ENCODE data around the gene PZP. TPM values are rescaled to one million over a fixed set of nuclear protein-coding genes. Genes with fewer than 3 reads are reported as not detected.

PZP gene
- total and polyA plus RNA-seq, 2 of the 13 experiments (the other 11 are each of a cell fraction or from before 2014, with no cell fraction given): 0.07 to 0.89 TPM

GRCh38 chr12:9115731-9116559 lies 92.2 kb downstream of the PZP start, which contains the start of gene A2M (continued):
- TF ChIP-seq XBP1 (CRISPR knock-in tag; IDR thresholded peaks at IDR 0.05) (peak; percentile 89; the same call in 1 of the 2 replicates), BCLAF1 (IDR thresholded peaks at IDR 0.05) (no peak), NR2F1 (CRISPR knock-in tag; IDR thresholded peaks at IDR 0.05) (peak; percentile 65 to 72; a peak in 3 of 4 replicates), GATA4 (IDR thresholded peaks at IDR 0.05; ENCODE audit: borderline replicate concordance, low read depth) (peak; percentile 87), ZBTB40 (IDR thresholded peaks at IDR 0.05) (no peak), ZBTB40 (CRISPR knock-in tag; IDR thresholded peaks at IDR 0.05) (no peak; the same call in 1 of the 2 replicates), MXI1 (IDR thresholded peaks at IDR 0.05; ENCODE audit: borderline replicate concordance, low read depth, low read length) (peak; percentile 58; the same call in 1 of the 3 replicates), ZNF607 (CRISPR knock-in tag; IDR thresholded peaks at IDR 0.05; ENCODE audit: borderline replicate concordance) (peak; percentile 75), GFI1 (CRISPR knock-in tag; IDR thresholded peaks at IDR 0.05; ENCODE audit: borderline replicate concordance) (peak; percentile 74; the same call in 1 of the 2 replicates), HNRNPLL (IDR thresholded peaks at IDR 0.05; ENCODE audit: low read depth, low read length, poor library complexity, severe bottlenecking) (no peak), ZNF3 (CRISPR knock-in tag; IDR thresholded peaks at IDR 0.05) (no peak), ZNF281 (CRISPR knock-in tag; IDR thresholded peaks at IDR 0.05; ENCODE audit: borderline replicate concordance) (peak; percentile 44; the same call in 1 of the 2 replicates), ZNF713 (CRISPR knock-in tag; IDR thresholded peaks at IDR 0.05) (no peak)
